T-helper 17 cell (primary cell): ENCODE data around the gene KLHL9. TPM values are rescaled to one million over a fixed set of nuclear protein-coding genes. Genes with fewer than 3 reads are reported as not detected.
A peak's percentile ranks its signal among the peaks of the same experiment; 100 is the strongest.
"Not testable (repeated sequence)": the region's sequence is repeated elsewhere in the genome, so short reads cannot be mapped to it uniquely, and the experiment has no call there.

Experiments used
- ATAC-seq: fragments of 150-1000 bp; cut with Tn5 transposase; 2 replicates; pipeline ENCODE4 v1.10.0; 2021; ENCODE audit warnings: mild to moderate bottlenecking, moderate library complexity
- DNase-seq, 3 donors: peaks; one replicate each; pipeline versions ENCODE4 v3.0.0 to v3.0.0-alpha.2; 2020 to 2021
- H3K9me3 ChIP-seq: one replicate; pipeline ENCODE4 v1.7.0; 2013; ENCODE audit warnings: low read length, mild to moderate bottlenecking; ENCODE audit not compliant: control insufficient read depth, poor library complexity, severe bottlenecking
- H3K27ac Mint-ChIP-seq: one replicate; pipeline ENCODE4 v1.8.0; 2022; ENCODE audit warnings: mild to moderate bottlenecking, moderate library complexity, mixed read lengths
- H3K27me3 Mint-ChIP-seq: one replicate; pipeline ENCODE4 v1.8.0; 2022; ENCODE audit warnings: mixed read lengths
- H3K36me3 Mint-ChIP-seq: one replicate; pipeline ENCODE4 v1.8.0; 2022; ENCODE audit warnings: low read depth, mixed read lengths
- H3K4me1 Mint-ChIP-seq: one replicate; pipeline ENCODE4 v1.8.0; 2022; ENCODE audit warnings: mild to moderate bottlenecking, mixed read lengths
- H3K4me3 Mint-ChIP-seq: one replicate; pipeline ENCODE4 v1.8.0; 2022; ENCODE audit warnings: mild to moderate bottlenecking, moderate library complexity, mixed read lengths
- total RNA-seq, 4 donors: library from RNA in 2 of 4; stranded (reverse) in 2 of 4; gene quantifications; one replicate each; pipeline ENCODE4 v1.2.3 and lab custom pipeline; 2022 to 2026

Gene KLHL9, protein sequence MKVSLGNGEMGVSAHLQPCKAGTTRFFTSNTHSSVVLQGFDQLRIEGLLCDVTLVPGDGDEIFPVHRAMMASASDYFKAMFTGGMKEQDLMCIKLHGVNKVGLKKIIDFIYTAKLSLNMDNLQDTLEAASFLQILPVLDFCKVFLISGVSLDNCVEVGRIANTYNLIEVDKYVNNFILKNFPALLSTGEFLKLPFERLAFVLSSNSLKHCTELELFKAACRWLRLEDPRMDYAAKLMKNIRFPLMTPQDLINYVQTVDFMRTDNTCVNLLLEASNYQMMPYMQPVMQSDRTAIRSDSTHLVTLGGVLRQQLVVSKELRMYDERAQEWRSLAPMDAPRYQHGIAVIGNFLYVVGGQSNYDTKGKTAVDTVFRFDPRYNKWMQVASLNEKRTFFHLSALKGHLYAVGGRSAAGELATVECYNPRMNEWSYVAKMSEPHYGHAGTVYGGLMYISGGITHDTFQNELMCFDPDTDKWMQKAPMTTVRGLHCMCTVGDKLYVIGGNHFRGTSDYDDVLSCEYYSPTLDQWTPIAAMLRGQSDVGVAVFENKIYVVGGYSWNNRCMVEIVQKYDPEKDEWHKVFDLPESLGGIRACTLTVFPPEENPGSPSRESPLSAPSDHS
- 10 to 100 TPM; 13.7 to 16.2 TPM for total RNA-seq
- 46.4 to 68.3 reads per million in 2 donors for total RNA-seq (lab: John Stamatoyannopoulos, UW)

- no peaks in the 10 kb centered on the region for H3K9me3 ChIP-seq
- Mint-ChIP-seq H3K4me1 (peaks cover 41% of the 10 kb centered on the region), H3K27ac (peak within 1 kb of the TSS; percentile 92), H3K4me3 (peak within 1 kb of the TSS; percentile 92), H3K36me3 (peaks cover 5% of the 10 kb centered on the region), H3K27me3 (peaks cover 11% of the 10 kb centered on the region)
- peak; percentile 90 for ATAC-seq
- peak; percentile 72 to 80 (median 79) for DNase-seq
Observed at GRCh38 chr9:21334701-21335632, at the start of gene KLHL9. Gene KLHL9, minus strand, starts transcription at chr9:21335404. Its CDS starts 545 bp downstream, at chr9:21334859.

- H3K27ac Mint-ChIP-seq = no peak overlapping the region
- ATAC-seq (no peak), DNase-seq (no peak)
- H3K4me1 Mint-ChIP-seq = peaks cover 16% of the 10 kb centered on the region
- no peaks in the 10 kb centered on the region for H3K9me3 ChIP-seq
- peaks cover 52% of the 10 kb centered on the region for H3K27me3 Mint-ChIP-seq
- peak overlapping the region; percentile 3 for H3K4me3 Mint-ChIP-seq
- peaks cover 3% of the 10 kb centered on the region for H3K36me3 Mint-ChIP-seq
Observed at GRCh38 chr9:21383627-21384026, 48.4 kb upstream of the KLHL9 start.

DNA sequence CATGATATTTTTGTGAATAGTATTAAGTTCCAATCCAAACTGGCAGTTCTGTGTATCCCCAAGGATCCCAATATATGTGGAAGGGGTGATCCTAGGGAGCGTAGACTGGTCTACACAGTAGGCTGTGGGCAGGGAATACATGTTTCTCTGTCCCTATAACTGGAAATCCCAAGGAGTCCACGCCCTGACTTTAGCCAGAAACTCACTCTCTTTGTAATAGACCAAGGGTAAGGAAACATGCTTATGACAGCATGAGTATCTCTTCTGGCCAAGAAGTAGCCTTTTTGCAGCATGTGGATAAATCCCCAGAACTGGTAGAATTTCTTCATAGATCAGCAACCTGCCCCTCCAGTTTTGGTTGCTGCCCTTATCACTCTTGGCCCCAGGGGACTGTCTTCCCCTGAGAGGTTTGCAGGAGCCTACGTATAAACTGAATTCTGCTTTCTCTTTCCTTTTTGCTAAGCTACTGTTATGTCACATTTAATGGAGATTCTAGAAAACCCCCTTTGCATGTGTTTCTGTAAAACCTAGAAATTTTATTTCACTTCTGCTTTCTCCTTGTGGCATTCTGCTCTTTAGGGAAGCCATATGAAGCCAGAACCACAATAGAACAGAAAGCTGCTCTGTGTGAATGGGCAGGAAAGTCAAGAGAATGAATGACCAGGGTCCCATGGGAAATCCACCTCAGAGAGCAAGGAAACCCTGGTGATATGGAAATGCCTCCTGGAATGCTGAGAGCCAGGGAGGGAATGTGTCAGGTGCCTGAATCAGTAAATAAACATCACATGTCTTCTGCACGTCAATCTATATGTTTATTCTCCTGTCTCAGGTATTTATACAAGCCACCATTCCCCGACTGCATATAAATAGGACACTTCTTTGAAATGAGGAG lies 46.5 kb upstream of the KLHL9 start:
- Mint-ChIP-seq H3K36me3 (no peaks in the 10 kb centered on the region), H3K4me1 (peaks cover 16% of the 10 kb centered on the region), H3K27me3 (peaks cover 38% of the 10 kb centered on the region), H3K4me3 (peak overlapping the region; percentile 62), H3K27ac (peak overlapping the region; percentile 34)
- ATAC-seq (peak; percentile 92), DNase-seq (no peak)
- H3K9me3 ChIP-seq = no peaks in the 10 kb centered on the region

GRCh38 chr9:21371467-21371866 lies 36.3 kb upstream of the KLHL9 start:
- DNase-seq, H3K4me1 Mint-ChIP-seq, H3K9me3 ChIP-seq, H3K36me3 Mint-ChIP-seq, H3K4me3 Mint-ChIP-seq, H3K27ac Mint-ChIP-seq, ATAC-seq: not testable (repeated sequence)
- H3K27me3 Mint-ChIP-seq = peaks cover 35% of the 10 kb centered on the region

DNA sequence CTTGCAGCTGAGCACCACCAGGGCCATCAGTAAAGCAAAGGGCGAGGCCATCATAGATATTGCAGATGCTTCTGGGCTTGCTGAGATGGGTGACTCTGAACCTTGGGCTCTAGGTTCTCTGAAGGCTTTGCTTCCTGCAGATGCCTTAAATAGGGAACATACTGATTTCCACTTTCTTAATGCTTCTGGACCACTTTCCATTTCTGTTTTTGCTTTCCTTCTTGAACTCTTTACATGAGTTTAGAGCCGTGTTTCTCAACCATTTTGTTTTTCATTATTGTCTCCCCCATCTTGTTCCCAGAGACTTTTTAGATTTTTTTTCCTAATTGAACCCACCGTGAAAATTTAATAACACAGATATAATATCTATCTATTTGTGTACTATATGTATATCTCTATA lies 32.8 kb upstream of the KLHL9 start, which contains the start of gene IFNA13:
TSS of gene IFNA13 (minus strand) at position 101 of the 400 bp plus-strand sequence. CDS start at position 54, 47 bp downstream.
- no peak within 1 kb of the TSS for H3K4me3 Mint-ChIP-seq
- ATAC-seq (no peak), DNase-seq (no peak)
- no peak within 1 kb of the TSS for H3K27ac Mint-ChIP-seq
- no peaks in the 10 kb centered on the region for H3K9me3 ChIP-seq
- H3K27me3 Mint-ChIP-seq = peaks cover 53% of the 10 kb centered on the region
- peaks cover 3% of the 10 kb centered on the region for H3K36me3 Mint-ChIP-seq
- H3K4me1 Mint-ChIP-seq = peaks cover 2% of the 10 kb centered on the region

DNA sequence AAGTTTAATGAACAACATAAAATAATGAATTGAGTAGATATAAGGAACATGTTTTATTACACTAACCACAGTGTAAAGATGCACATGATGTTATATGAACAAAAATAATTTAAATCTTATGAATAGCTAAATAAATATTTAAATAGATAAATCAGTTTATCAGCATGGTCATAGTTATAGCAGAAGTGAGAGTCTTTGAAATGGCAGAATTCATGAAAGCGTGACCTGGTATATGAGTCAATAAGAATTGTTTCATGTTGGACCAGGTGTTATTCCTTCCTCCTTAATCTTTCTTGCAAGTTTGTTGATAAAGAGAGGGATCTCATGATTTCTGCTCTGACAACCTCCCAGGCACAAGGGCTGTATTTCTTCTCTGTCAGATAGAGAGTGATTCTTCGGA lies 32.0 kb upstream of the KLHL9 start:
- H3K4me3 Mint-ChIP-seq, H3K27ac Mint-ChIP-seq, DNase-seq, ATAC-seq, H3K9me3 ChIP-seq, H3K4me1 Mint-ChIP-seq, H3K36me3 Mint-ChIP-seq: not testable (repeated sequence)
- peaks cover 53% of the 10 kb centered on the region for H3K27me3 Mint-ChIP-seq

- H3K27me3 Mint-ChIP-seq = peaks cover 38% of the 10 kb centered on the region
- H3K27ac Mint-ChIP-seq = no peak overlapping the region
- no peak for DNase-seq
- no peak for ATAC-seq
- H3K4me3 Mint-ChIP-seq = no peak overlapping the region
- no peaks in the 10 kb centered on the region for H3K9me3 ChIP-seq
- peaks cover 3% of the 10 kb centered on the region for H3K36me3 Mint-ChIP-seq
- peaks cover 10% of the 10 kb centered on the region for H3K4me1 Mint-ChIP-seq
Observed at GRCh38 chr9:21362287-21362686, 27.1 kb upstream of the KLHL9 start.

DNA sequence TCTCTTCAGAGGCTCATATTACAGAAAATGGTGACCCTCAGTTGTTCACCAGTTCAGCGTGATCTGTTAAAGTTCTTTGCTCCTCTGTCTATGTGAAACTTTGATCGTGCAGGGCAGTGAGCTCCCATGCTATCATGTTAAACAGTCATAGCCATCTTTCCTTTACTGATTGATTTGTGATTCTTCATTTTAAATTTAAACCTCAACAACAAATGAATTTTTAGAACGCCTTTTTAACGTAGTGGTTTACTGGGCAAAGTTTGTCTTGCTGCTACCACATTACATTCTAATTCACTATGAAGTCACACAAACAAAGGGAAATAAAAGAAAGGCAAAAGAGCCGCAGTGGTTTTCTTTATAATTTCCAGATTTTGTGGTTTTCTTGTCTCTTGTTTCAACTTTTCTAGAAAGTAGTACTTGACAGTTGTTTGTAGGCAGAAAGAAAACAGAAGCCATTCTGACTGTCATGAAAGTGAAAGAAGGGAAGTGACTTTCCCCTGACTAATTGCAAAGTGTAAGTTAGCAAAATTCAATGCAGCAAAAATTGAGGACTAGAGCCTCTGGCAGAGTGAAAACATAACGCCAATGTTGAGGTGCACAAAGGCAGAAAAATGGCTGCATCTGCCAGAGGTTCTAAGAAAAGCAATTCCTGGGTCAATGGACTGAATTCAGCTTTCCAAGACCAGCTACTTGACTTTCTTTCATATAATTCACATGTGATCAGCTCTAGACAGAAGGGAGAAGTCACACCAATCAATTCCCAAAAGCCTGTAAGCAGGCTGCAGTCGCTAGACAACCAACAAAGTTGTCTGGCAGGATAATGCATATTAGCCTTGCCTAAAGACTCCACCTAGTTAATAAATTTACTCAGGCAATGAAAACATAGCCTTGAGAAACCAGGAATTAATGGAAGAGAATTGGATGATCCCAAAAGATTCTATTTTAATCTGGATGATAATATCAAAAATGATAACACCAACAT lies 22.6 kb upstream of the KLHL9 start:
- peak overlapping the region; percentile 86 for H3K27ac Mint-ChIP-seq
- H3K4me1 Mint-ChIP-seq = peaks cover 9% of the 10 kb centered on the region
- H3K36me3 Mint-ChIP-seq = no peaks in the 10 kb centered on the region
- peak overlapping the region; percentile 68 for H3K4me3 Mint-ChIP-seq
- DNase-seq (no peak), ATAC-seq (peak; percentile 67)
- peaks cover 2% of the 10 kb centered on the region for H3K27me3 Mint-ChIP-seq
- H3K9me3 ChIP-seq = no peaks in the 10 kb centered on the region

DNA sequence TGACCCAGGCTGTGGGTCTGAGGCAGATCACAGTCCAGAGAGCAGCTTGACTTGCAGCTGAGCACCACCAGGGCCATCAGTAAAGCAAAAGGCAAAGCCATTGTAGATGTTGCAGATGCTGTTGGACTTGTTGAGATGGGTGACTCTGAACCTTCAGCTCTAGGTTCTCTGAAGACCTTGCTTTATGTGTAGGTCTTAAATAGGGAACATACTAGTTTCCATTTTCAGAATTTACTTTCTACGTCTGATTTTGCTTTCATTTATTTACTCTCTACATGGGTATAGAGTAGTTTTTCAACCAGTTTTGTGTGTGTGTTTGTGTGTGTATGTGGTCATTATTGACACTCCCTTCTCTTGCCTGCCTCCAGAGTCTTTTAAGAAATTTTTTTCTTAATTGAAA lies 15.6 kb upstream of the KLHL9 start, which contains the start of gene IFNA6:
TSS of gene IFNA6 (minus strand) at position 101 of the 400 bp plus-strand sequence. CDS start at position 101, 0 bp downstream.
- no peaks in the 10 kb centered on the region for H3K36me3 Mint-ChIP-seq
- H3K27me3 Mint-ChIP-seq = peaks cover 22% of the 10 kb centered on the region
- H3K27ac Mint-ChIP-seq = no peak within 1 kb of the TSS
- no peaks in the 10 kb centered on the region for H3K9me3 ChIP-seq
- ATAC-seq (no peak), DNase-seq (no peak)
- H3K4me3 Mint-ChIP-seq = no peak within 1 kb of the TSS
- no peaks in the 10 kb centered on the region for H3K4me1 Mint-ChIP-seq

- ATAC-seq = no peak
- Mint-ChIP-seq H3K36me3 (no peaks in the 10 kb centered on the region), H3K27ac (no peak overlapping the region), H3K27me3 (peaks cover 37% of the 10 kb centered on the region), H3K4me3 (no peak overlapping the region), H3K4me1 (no peaks in the 10 kb centered on the region)
- H3K9me3 ChIP-seq = no peaks in the 10 kb centered on the region
- DNase-seq = no peak
Observed at GRCh38 chr9:21348430-21348970, 13.3 kb upstream of the KLHL9 start.

DNA sequence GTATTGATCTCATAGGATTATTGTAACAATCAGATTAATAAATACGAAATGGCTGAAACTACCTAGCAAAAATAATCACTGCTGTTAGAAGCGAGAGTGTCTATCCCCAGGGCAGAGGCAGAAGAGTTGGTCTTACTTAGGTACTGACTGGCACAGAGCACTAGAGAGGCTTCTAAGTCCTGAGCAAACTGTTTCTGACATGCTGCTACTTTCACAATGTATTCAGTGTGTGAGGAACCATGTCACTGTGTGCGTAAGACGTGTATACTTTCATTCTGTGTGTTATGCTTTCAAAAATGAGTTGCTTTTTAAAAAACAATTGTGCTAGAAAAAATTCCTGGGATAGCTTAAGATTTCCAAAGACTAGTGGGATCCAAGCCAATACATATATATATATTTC lies 5.5 kb upstream of the KLHL9 start:
- H3K4me1 Mint-ChIP-seq = peaks cover 4% of the 10 kb centered on the region
- peaks cover 8% of the 10 kb centered on the region for H3K36me3 Mint-ChIP-seq
- no peaks in the 10 kb centered on the region for H3K9me3 ChIP-seq
- H3K4me3 Mint-ChIP-seq = no peak overlapping the region
- H3K27ac Mint-ChIP-seq = no peak overlapping the region
- peaks cover 53% of the 10 kb centered on the region for H3K27me3 Mint-ChIP-seq
- DNase-seq (no peak), ATAC-seq (no peak)
